BE2C (cell line): ENCODE data around the gene DBP.

Source experiments
- DNase-seq: peaks from one replicate; pipeline ENCODE4 v3.0.0-alpha.2; 2020
- H3K27me3 ChIP-seq: fragments of 250-450 bp; sonication (Bioruptor Pico); 2 replicates; pipeline ENCODE4 v1.5.1; 2020; ENCODE audit warnings: mild to moderate bottlenecking
- H3K36me3 ChIP-seq: fragments of 250-450 bp; sonication (Bioruptor Pico); 2 replicates; pipeline ENCODE4 v1.5.1; 2020; ENCODE audit warnings: mild to moderate bottlenecking
- H3K4me1 ChIP-seq: fragments of 250-450 bp; sonication (Bioruptor Pico); 2 replicates; pipeline ENCODE4 v1.5.1; 2020
- H3K4me3 ChIP-seq: 2 replicates; pipeline ENCODE4 v1.5.1; 2011; ENCODE audit warnings: low read depth, low read length
- H3K9me3 ChIP-seq: fragments of 250-450 bp; sonication (Bioruptor Pico); 2 replicates; pipeline ENCODE4 v1.5.1; 2020
- CTCF ChIP-seq: IDR thresholded peaks from 2 replicates; pipeline ENCODE4 v1.5.1; 2012; ENCODE audit warnings: mild to moderate bottlenecking, low read depth, low read length

The DBP gene

GRCh38 chr19:48654299-48655059 lies 17.3 kb upstream of the DBP start:
- peak; percentile 75 for DNase-seq
- H3K36me3 ChIP-seq = no peaks in the 10 kb centered on the region
- H3K4me1 ChIP-seq = no peaks in the 10 kb centered on the region; the same call in 1 of the 2 replicates
- no peaks in the 10 kb centered on the region for H3K27me3 ChIP-seq
- H3K4me3 ChIP-seq = no peak overlapping the region
- H3K9me3 ChIP-seq = no peaks in the 10 kb centered on the region
- no peak for TF ChIP-seq CTCF

GRCh38 chr19:48651683-48652048 lies 14.5 kb upstream of the DBP start:
- no peak for TF ChIP-seq CTCF
- no peaks in the 10 kb centered on the region for H3K27me3 ChIP-seq
- no peak overlapping the region for H3K4me3 ChIP-seq
- H3K4me1 ChIP-seq = no peaks in the 10 kb centered on the region; the same call in 1 of the 2 replicates
- no peaks in the 10 kb centered on the region for H3K9me3 ChIP-seq
- DNase-seq = no peak
- H3K36me3 ChIP-seq = no peaks in the 10 kb centered on the region

- Histone ChIP-seq H3K4me3 (no peak overlapping the region), H3K27me3 (no peaks in the 10 kb centered on the region), H3K4me1 (no peaks in the 10 kb centered on the region; the same call in 1 of the 2 replicates), H3K36me3 (no peaks in the 10 kb centered on the region), H3K9me3 (no peaks in the 10 kb centered on the region)
- TF ChIP-seq CTCF = no peak
- no peak for DNase-seq
Measured at GRCh38 chr19:48650974-48651682, 13.9 kb upstream of the DBP start.

- Histone ChIP-seq H3K4me1 (no peaks in the 10 kb centered on the region), H3K36me3 (no peaks in the 10 kb centered on the region), H3K4me3 (no peak overlapping the region), H3K9me3 (no peaks in the 10 kb centered on the region), H3K27me3 (no peaks in the 10 kb centered on the region)
- no peak for TF ChIP-seq CTCF
- no peak for DNase-seq
Measured at GRCh38 chr19:48648134-48648533, 11.0 kb upstream of the DBP start.

GRCh38 chr19:48646722-48647216 lies 9.6 kb upstream of the DBP start:
- no peak for TF ChIP-seq CTCF
- no peaks in the 10 kb centered on the region for H3K36me3 ChIP-seq
- no peak for DNase-seq
- H3K9me3 ChIP-seq = no peaks in the 10 kb centered on the region
- H3K4me3 ChIP-seq = peak overlapping the region; percentile 69
- no peaks in the 10 kb centered on the region for H3K4me1 ChIP-seq
- H3K27me3 ChIP-seq = no peaks in the 10 kb centered on the region
